ENCODE measurements around the gene BMAL2.

BMAL2 gene

DNA sequence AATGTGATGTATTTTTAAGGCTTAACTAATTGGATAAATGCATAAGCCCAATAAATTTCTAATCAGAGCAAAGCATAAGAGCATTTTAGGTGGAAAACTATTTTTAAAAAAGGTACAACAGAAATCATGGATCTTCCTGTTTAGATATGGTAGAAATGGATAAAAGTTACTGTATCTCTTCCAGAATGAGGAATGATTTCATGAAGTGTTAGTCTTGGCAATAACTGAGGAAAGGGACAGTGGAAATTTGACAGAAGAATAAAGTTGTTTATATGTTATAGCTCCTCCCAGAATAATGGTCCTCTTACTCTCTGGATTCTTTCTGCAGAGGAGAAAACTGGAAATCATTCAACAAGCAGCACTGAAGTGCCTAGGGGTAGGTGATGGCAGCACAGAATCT, 32.4 kb upstream of the BMAL2 start:
- H3K4me1 ChIP-seq (ENCODE audit: insufficient read depth, low read length): peaks cover 12% of the 10 kb centered on the region
- H3K36me3 ChIP-seq (ENCODE audit: insufficient read depth, low read length): peaks cover 34% of the 10 kb centered on the region
- H3K27ac ChIP-seq (ENCODE audit: low read depth, low read length): no peak overlapping the region

DNA sequence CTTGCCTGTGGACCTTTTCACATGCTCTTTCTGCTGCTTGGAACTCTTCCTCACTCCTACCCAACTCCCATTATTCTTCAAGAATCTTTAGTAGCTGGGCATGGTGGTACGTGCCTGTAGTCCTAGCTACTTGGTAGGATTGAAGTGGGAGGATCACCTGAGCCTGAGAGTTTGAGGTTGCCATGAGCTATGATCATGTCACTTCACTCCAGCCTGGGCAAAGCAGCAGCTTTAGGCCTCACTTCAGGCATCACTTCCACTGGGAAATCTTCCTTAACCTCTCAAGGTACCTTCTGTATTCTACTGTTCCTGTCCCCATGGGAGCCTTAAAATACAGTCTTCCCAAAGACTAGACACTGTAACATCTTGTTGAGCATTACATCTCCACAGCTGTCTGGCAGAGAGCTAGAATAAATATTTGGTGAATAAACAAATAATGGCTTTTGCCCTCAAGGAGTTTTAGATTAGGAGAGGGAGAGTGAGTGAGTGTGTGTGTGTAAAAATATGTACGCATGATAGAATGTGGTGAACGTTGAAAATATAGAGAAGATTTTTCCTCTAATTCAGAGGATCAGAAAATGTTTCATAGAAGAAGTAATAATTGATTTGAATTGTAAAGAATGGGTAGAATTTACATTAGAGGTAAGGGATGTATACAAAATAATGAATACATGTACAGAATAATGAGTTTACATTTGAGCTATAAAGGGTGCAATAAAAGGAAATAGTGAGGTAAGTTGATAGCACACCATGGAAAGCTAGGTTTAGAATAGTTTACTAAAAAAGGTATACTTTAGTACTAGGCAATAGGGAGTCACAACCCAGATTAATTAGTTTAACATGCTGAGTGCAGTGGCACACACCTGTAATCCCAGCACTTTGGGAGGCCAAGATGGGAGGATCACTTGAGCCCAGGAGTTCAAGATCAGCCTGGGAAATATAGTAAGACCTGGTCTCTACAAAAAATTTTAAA, 29.2 kb upstream of the BMAL2 start:
- H3K4me3 ChIP-seq (ENCODE audit: low read depth in 1 of 2, low read length in 2 of 2): no peak overlapping the region
- peaks cover 21% of the 10 kb centered on the region for H3K4me1 ChIP-seq (ENCODE audit: insufficient read depth, low read length)
- H3K9ac ChIP-seq (ENCODE audit: low read length): no peak overlapping the region
- H3K27ac ChIP-seq (ENCODE audit: low read depth, low read length): no peak overlapping the region
- H3K27me3 ChIP-seq (ENCODE audit: control insufficient read depth in 1 of 2, insufficient read depth in 2 of 2, low read length in 2 of 2): no peaks in the 10 kb centered on the region
- H3K36me3 ChIP-seq (ENCODE audit: insufficient read depth, low read length): peaks cover 27% of the 10 kb centered on the region
- H3K9me3 ChIP-seq (ENCODE audit: low read length): no peaks in the 10 kb centered on the region

More for the DNA sequence above, 32.4 kb upstream of the BMAL2 start:
- H3K9me3 ChIP-seq (ENCODE audit: low read length): no peaks in the 10 kb centered on the region
- no peak overlapping the region for H3K4me3 ChIP-seq (ENCODE audit: low read depth in 1 of 2, low read length in 2 of 2)
- no peak overlapping the region for H3K9ac ChIP-seq (ENCODE audit: low read length)
- H3K27me3 ChIP-seq (ENCODE audit: control insufficient read depth in 1 of 2, insufficient read depth in 2 of 2, low read length in 2 of 2): no peaks in the 10 kb centered on the region

- H3K27me3 ChIP-seq (ENCODE audit: control insufficient read depth in 1 of 2, insufficient read depth in 2 of 2, low read length in 2 of 2): no peaks in the 10 kb centered on the region
- H3K4me1 ChIP-seq (ENCODE audit: insufficient read depth, low read length): peaks cover 20% of the 10 kb centered on the region
- H3K9ac ChIP-seq (ENCODE audit: low read length): no peak overlapping the region
- no peak overlapping the region for H3K4me3 ChIP-seq (ENCODE audit: low read depth in 1 of 2, low read length in 2 of 2)
- no peak overlapping the region for H3K27ac ChIP-seq (ENCODE audit: low read depth, low read length)
- H3K9me3 ChIP-seq (ENCODE audit: low read length): no peaks in the 10 kb centered on the region
- peaks cover 26% of the 10 kb centered on the region for H3K36me3 ChIP-seq (ENCODE audit: insufficient read depth, low read length)
Observed at GRCh38 chr12:27304856-27305255, 27.8 kb upstream of the BMAL2 start.

DNA sequence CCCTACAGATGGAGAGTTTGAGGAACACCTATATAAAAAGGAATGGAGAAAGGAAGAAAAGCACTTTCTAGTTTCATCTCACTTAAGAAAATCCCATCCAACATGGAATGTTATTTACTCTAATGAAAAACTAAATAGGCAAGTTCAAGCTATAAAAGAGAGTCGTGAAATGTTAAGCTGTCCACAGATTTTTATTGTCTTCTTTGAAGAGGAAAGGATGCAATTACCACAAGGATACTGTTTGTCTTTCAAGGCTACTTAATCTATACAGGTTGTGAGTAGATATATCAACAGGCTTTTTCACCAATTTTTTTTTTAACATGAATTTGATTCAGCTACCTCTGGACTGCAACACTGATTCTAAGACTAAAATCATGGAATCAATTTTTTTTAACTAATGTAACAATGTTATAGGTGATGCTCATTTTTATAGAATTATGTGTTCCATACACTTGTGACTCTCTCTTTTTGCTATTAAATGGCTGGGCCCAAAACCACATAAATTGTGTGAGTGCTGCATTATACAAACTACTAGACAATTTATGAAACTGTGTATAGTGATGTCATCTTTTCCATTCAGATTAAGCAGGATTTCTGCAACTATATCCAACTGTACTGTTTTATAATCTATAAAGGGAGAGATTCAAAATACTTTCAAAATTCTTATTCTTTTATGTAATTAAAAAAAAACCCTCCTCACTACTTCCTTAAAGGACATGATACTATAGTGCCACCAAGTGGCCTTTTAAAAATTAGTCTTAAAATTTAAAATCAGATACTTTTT, 26.8 kb upstream of the BMAL2 start:
- H3K27ac ChIP-seq (ENCODE audit: low read depth, low read length): peak overlapping the region; percentile 12
- no peak overlapping the region for H3K4me3 ChIP-seq (ENCODE audit: low read depth in 1 of 2, low read length in 2 of 2)
- peaks cover 15% of the 10 kb centered on the region for H3K4me1 ChIP-seq (ENCODE audit: insufficient read depth, low read length)
- peaks cover 20% of the 10 kb centered on the region for H3K36me3 ChIP-seq (ENCODE audit: insufficient read depth, low read length)
- H3K9ac ChIP-seq (ENCODE audit: low read length): no peak overlapping the region
- no peaks in the 10 kb centered on the region for H3K9me3 ChIP-seq (ENCODE audit: low read length)
- H3K27me3 ChIP-seq (ENCODE audit: control insufficient read depth in 1 of 2, insufficient read depth in 2 of 2, low read length in 2 of 2): no peaks in the 10 kb centered on the region

GRCh38 chr12:27309293-27309994, 23.2 kb upstream of the BMAL2 start:
- no peak overlapping the region for H3K4me3 ChIP-seq (ENCODE audit: low read depth in 1 of 2, low read length in 2 of 2)
- peaks cover 21% of the 10 kb centered on the region for H3K4me1 ChIP-seq (ENCODE audit: insufficient read depth, low read length)
- H3K36me3 ChIP-seq (ENCODE audit: insufficient read depth, low read length): peaks cover 22% of the 10 kb centered on the region
- no peaks in the 10 kb centered on the region for H3K9me3 ChIP-seq (ENCODE audit: low read length)
- no peak overlapping the region for H3K27ac ChIP-seq (ENCODE audit: low read depth, low read length)
- H3K27me3 ChIP-seq (ENCODE audit: control insufficient read depth in 1 of 2, insufficient read depth in 2 of 2, low read length in 2 of 2): no peaks in the 10 kb centered on the region
- H3K9ac ChIP-seq (ENCODE audit: low read length): no peak overlapping the region

DNA sequence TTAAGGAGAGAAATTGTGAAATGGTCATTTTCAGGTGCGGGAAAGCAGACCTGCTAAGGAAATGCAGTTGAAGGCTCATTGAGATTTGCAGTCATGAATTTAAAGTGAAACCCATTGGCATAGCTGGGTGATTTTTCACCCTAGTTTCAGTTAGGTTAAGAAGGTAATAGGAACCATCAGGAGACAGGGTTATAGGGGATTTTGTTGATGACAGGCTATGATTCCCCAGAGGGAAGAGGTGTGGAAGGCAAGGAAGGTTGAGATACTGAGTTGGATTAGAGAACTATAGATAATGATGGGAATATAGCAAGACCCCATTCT, 22.7 kb upstream of the BMAL2 start:
- Histone ChIP-seq H3K4me1 (ENCODE audit: insufficient read depth, low read length) (peaks cover 20% of the 10 kb centered on the region), H3K9ac (ENCODE audit: low read length) (no peak overlapping the region), H3K36me3 (ENCODE audit: insufficient read depth, low read length) (peaks cover 27% of the 10 kb centered on the region), H3K27ac (ENCODE audit: low read depth, low read length) (no peak overlapping the region), H3K4me3 (ENCODE audit: low read depth in 1 of 2, low read length in 2 of 2) (no peak overlapping the region), H3K9me3 (ENCODE audit: low read length) (no peaks in the 10 kb centered on the region), H3K27me3 (ENCODE audit: control insufficient read depth in 1 of 2, insufficient read depth in 2 of 2, low read length in 2 of 2) (no peaks in the 10 kb centered on the region)

DNA sequence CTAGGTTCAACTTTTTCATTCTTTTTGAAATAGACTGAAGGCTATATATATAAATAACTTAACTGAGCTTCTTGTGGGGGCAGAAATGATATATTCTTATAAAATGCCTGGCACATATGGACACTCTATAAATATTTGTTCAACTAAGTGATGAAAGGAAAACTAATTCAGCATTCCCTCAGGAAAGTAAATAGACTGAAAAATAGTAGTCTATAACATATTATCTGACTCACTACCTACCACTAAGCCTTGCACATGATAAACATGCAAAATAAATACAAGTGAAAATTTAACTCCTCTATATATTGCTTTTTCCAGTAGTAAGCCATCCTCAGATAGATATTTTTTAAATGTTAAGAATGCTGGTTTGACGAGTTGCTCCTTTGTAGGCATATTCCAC, 15.7 kb upstream of the BMAL2 start:
- Histone ChIP-seq H3K9me3 (ENCODE audit: low read length) (no peaks in the 10 kb centered on the region), H3K27ac (ENCODE audit: low read depth, low read length) (no peak overlapping the region), H3K4me1 (ENCODE audit: insufficient read depth, low read length) (no peaks in the 10 kb centered on the region), H3K36me3 (ENCODE audit: insufficient read depth, low read length) (peaks cover 52% of the 10 kb centered on the region), H3K4me3 (ENCODE audit: low read depth in 1 of 2, low read length in 2 of 2) (no peak overlapping the region), H3K9ac (ENCODE audit: low read length) (no peak overlapping the region), H3K27me3 (ENCODE audit: control insufficient read depth in 1 of 2, insufficient read depth in 2 of 2, low read length in 2 of 2) (no peaks in the 10 kb centered on the region)

DNA sequence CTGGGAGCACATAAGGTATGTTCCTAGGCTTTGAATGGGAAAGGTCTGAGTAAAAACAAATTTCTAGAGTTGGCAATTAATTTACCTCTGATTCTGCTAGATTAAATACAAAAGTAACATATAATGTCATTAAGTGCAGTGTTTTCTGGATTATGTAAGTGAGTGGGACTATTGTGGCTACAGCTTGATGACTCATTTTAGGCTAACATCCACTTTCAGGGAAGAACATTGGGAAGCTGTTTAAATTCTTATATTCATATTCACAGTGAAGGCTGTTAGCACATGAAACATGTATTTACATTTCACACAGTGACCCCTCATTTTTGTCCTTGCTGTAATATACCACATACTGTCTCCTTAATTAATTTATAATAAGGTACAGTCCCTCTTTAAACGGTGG, 13.2 kb upstream of the BMAL2 start:
- no peak overlapping the region for H3K9ac ChIP-seq (ENCODE audit: low read length)
- no peaks in the 10 kb centered on the region for H3K4me1 ChIP-seq (ENCODE audit: insufficient read depth, low read length)
- peak overlapping the region; percentile 14 for H3K27ac ChIP-seq (ENCODE audit: low read depth, low read length)
- H3K4me3 ChIP-seq (ENCODE audit: low read depth in 1 of 2, low read length in 2 of 2): no peak overlapping the region
- peaks cover 62% of the 10 kb centered on the region for H3K36me3 ChIP-seq (ENCODE audit: insufficient read depth, low read length)
- H3K27me3 ChIP-seq (ENCODE audit: control insufficient read depth in 1 of 2, insufficient read depth in 2 of 2, low read length in 2 of 2): no peaks in the 10 kb centered on the region
- no peaks in the 10 kb centered on the region for H3K9me3 ChIP-seq (ENCODE audit: low read length)

- Histone ChIP-seq H3K9me3 (ENCODE audit: low read length) (no peaks in the 10 kb centered on the region), H3K9ac (ENCODE audit: low read length) (no peak overlapping the region), H3K36me3 (ENCODE audit: insufficient read depth, low read length) (peaks cover 61% of the 10 kb centered on the region), H3K4me3 (ENCODE audit: low read depth in 1 of 2, low read length in 2 of 2) (no peak overlapping the region), H3K27ac (ENCODE audit: low read depth, low read length) (peak overlapping the region; percentile 14), H3K4me1 (ENCODE audit: insufficient read depth, low read length) (no peaks in the 10 kb centered on the region), H3K27me3 (ENCODE audit: control insufficient read depth in 1 of 2, insufficient read depth in 2 of 2, low read length in 2 of 2) (no peaks in the 10 kb centered on the region)
Observed at GRCh38 chr12:27319848-27320247, 12.8 kb upstream of the BMAL2 start.

DNA sequence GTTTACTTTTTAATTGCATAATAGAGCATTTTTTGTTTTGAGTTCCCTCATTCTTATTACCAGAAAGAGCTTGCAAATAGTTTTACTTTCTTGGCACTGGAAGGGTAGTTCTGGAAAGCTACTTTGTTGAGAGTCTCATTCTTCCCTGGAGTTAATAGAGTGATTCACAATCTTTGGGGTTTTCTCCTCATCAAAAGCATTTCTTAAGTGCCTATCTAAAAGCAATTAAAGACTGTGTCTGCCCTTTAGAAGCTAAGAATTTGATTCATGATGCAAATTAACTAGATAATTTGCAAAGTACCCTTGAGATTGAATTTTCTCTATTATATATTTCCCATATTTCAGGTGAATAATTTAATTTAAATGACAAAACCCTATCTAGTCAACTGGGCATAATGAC, 8.1 kb upstream of the BMAL2 start:
- Histone ChIP-seq H3K27ac (ENCODE audit: low read depth, low read length) (no peak overlapping the region), H3K4me3 (ENCODE audit: low read depth in 1 of 2, low read length in 2 of 2) (no peak overlapping the region), H3K9ac (ENCODE audit: low read length) (no peak overlapping the region), H3K36me3 (ENCODE audit: insufficient read depth, low read length) (peaks cover 52% of the 10 kb centered on the region), H3K9me3 (ENCODE audit: low read length) (no peaks in the 10 kb centered on the region), H3K27me3 (ENCODE audit: control insufficient read depth in 1 of 2, insufficient read depth in 2 of 2, low read length in 2 of 2) (no peaks in the 10 kb centered on the region), H3K4me1 (ENCODE audit: insufficient read depth, low read length) (no peaks in the 10 kb centered on the region)

DNA sequence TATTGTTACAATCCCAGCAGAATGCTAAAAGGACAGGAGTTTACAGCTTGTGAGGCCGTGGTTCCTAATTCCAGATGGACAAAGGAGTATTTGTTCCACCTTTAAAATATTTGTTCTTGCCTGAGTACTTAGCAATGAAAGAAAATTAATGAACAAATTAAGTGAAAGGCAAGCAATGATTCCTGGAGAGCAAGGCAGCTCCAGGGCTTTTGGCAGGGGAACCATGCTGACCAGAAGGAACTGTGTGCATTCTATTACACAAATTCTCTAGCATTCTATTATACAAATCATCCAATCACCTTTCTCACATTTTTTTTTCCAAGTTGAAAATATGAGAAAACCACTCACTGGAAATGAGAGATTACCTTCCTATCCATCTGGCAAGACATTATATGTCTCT, 1.8 kb upstream of the BMAL2 start:
- Histone ChIP-seq H3K4me3 (ENCODE audit: low read depth in 1 of 2, low read length in 2 of 2) (no peak overlapping the region), H3K36me3 (ENCODE audit: insufficient read depth, low read length) (peaks cover 15% of the 10 kb centered on the region)

More for the DNA sequence above, 1.8 kb upstream of the BMAL2 start:
- Histone ChIP-seq H3K27ac (ENCODE audit: low read depth, low read length) (peak overlapping the region; percentile 19), H3K9ac (ENCODE audit: low read length) (no peak overlapping the region), H3K27me3 (ENCODE audit: control insufficient read depth in 1 of 2, insufficient read depth in 2 of 2, low read length in 2 of 2) (no peaks in the 10 kb centered on the region), H3K4me1 (ENCODE audit: insufficient read depth, low read length) (peaks cover 18% of the 10 kb centered on the region), H3K9me3 (ENCODE audit: low read length) (no peaks in the 10 kb centered on the region)

Data from muscle layer of colon (tissue), 2 donors.